ENCODE results near the gene LHX4.

The LHX4 gene

GRCh38 chr1:180312926-180313325 is 82.9 kb downstream of the LHX4 start:
- Histone ChIP-seq H3K27me3 (replicated peaks; ENCODE audit: control insufficient read depth, insufficient read depth, low read length) (no peaks in the 10 kb centered on the region), H3K4me3 (replicated peaks; ENCODE audit: low read depth, low read length) (no peak overlapping the region), H3K36me3 (ENCODE audit: control insufficient read depth, insufficient read depth, low read length) (peaks cover 3% of the 10 kb centered on the region; the same call in 1 of the 2 replicates)
- TF ChIP-seq, protein P1, sequence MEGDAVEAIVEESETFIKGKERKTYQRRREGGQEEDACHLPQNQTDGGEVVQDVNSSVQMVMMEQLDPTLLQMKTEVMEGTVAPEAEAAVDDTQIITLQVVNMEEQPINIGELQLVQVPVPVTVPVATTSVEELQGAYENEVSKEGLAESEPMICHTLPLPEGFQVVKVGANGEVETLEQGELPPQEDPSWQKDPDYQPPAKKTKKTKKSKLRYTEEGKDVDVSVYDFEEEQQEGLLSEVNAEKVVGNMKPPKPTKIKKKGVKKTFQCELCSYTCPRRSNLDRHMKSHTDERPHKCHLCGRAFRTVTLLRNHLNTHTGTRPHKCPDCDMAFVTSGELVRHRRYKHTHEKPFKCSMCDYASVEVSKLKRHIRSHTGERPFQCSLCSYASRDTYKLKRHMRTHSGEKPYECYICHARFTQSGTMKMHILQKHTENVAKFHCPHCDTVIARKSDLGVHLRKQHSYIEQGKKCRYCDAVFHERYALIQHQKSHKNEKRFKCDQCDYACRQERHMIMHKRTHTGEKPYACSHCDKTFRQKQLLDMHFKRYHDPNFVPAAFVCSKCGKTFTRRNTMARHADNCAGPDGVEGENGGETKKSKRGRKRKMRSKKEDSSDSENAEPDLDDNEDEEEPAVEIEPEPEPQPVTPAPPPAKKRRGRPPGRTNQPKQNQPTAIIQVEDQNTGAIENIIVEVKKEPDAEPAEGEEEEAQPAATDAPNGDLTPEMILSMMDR (IDR thresholded peaks at IDR 0.05; ENCODE audit: insufficient read depth, low read length, poor library complexity, severe bottlenecking): no peak
- no peak for DNase-seq (ENCODE audit: extremely low read depth, insufficient read length)

GRCh38 chr1:180327089-180327488 is 97.0 kb downstream of the LHX4 start:
- TF ChIP-seq, protein P1 (IDR thresholded peaks at IDR 0.05; ENCODE audit: insufficient read depth, low read length, poor library complexity, severe bottlenecking): no peak
- no peak for DNase-seq (ENCODE audit: extremely low read depth, insufficient read length)
- no peaks in the 10 kb centered on the region for H3K27me3 ChIP-seq (replicated peaks; ENCODE audit: control insufficient read depth, insufficient read depth, low read length)
- no peak overlapping the region for H3K4me3 ChIP-seq (replicated peaks; ENCODE audit: low read depth, low read length)
- H3K36me3 ChIP-seq (ENCODE audit: control insufficient read depth, insufficient read depth, low read length): no peaks in the 10 kb centered on the region

All from GM06990 (cell line).